ENCODE results near the gene ZBTB46.

The ZBTB46 gene

GRCh38 chr20:63744158-63744557, 86.9 kb downstream of the ZBTB46 start:
- no peak for TF ChIP-seq CTCF (IDR thresholded peaks at IDR 0.05; ENCODE audit: insufficient read depth, low read depth, low read length, missing control alignments)
- no peak for DNase-seq (ENCODE audit: low read depth)
- H3K4me3 ChIP-seq (ENCODE audit: low read length): no peak overlapping the region

DNA sequence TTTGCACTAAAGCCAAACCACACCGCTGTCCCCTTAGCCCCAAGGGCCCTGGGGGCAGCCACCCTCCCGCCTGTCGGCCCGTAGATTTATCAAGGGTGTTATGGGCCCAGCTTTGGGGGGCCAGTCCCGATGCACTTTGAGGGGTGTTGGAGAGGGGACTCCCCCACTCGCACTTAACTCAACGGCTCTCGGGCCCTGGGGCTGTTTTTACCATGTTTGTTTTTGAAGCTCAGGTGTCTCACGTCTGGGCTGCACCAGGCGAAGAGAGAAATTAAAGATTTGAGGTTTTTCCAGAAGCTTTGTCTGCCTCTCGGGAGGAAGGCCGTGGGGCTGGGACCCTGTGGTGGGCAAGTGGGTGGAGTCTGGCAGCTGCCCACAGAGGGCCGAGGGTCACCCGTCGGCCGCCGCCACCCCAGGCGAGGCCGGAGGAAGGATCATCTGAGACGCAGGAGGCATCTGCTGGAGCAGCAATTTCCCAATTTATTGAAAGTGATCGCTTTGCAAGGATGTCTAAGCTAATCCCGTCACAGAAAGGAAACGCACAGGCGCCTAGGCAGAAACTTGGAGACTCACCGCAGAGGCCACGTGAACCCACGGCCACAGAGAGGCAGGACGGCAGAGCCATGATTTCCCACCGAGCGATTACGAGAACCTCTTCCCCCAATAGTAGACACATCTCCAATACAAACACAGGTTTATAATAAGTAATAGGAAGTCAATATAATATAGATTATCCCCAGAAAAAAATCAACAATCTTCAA, 87.7 kb downstream of the ZBTB46 start:
- DNase-seq (ENCODE audit: low read depth): no peak
- no peak overlapping the region for H3K4me3 ChIP-seq (ENCODE audit: low read length)
- TF ChIP-seq CTCF (IDR thresholded peaks at IDR 0.05; ENCODE audit: insufficient read depth, low read depth, low read length, missing control alignments): no peak

DNA sequence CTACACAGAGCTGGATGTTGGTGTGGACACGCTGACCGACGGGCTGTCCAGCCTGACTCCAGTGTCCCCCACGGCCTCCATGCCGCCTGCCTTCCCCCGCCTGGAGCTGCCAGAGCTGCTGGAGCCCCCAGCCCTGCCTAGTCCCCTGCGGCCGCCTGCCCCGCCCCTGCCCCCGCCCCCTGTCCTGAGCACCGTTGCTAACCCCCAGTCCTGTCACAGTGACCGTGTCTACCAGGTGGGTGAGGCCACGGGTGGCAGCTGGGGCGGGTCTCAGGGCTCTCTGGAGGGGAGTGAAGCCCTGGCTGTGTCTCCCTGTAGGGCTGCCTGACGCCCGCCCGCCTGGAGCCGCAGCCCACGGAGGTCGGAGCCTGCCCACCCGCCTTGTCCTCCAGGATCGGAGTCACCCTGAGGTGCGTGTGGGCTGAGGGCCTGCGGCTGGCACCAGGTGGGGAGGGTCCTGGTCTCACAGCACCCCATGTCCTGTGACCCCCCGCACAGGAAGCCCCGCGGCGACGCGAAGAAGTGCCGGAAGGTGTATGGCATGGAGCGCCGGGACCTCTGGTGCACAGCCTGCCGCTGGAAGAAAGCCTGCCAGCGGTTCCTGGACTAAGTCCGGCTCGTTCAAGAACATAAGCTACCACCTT, 88.6 kb downstream of the ZBTB46 start:
- H3K4me3 ChIP-seq (ENCODE audit: low read length): no peak overlapping the region
- TF ChIP-seq CTCF (IDR thresholded peaks at IDR 0.05; ENCODE audit: insufficient read depth, low read depth, low read length, missing control alignments): no peak
- no peak for DNase-seq (ENCODE audit: low read depth)

DNA sequence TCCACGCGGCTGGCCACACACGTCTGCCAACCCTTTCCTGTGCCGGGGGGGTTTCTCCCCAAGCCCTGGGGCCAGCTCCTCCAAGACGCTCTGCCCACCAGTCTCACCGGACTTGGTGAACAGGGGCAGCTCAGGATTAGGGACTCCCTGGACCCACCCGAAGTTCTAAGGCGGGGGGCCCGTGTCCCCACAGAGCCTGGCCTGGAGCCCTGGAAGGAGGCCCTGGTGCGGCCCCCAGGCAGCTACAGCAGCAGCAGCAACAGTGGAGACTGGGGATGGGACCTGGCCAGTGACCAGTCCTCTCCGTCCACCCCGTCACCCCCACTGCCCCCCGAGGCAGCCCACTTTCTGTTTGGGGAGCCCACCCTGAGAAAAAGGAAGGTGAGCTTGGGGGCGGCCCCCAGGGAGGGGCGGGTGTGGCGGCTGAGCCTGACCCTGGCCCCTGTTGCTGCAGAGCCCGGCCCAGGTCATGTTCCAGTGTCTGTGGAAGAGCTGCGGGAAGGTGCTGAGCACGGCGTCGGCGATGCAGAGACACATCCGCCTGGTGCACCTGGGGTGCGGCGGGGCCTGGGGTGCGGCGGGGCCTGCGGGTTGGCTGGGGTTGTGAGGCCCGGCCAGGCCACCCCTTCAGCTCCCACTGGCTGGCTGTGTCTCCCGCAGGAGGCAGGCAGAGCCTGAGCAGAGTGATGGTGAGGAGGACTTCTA, 89.2 kb downstream of the ZBTB46 start:
- DNase-seq (ENCODE audit: low read depth): no peak
- no peak for TF ChIP-seq CTCF (IDR thresholded peaks at IDR 0.05; ENCODE audit: insufficient read depth, low read depth, low read length, missing control alignments)
- peak overlapping the region; percentile 59 for H3K4me3 ChIP-seq (ENCODE audit: low read length)

GRCh38 chr20:63741354-63741675, 89.7 kb downstream of the ZBTB46 start:
- TF ChIP-seq CTCF (IDR thresholded peaks at IDR 0.05; ENCODE audit: insufficient read depth, low read depth, low read length, missing control alignments): no peak
- peak overlapping the region; percentile 59 for H3K4me3 ChIP-seq (ENCODE audit: low read length)
- DNase-seq (ENCODE audit: low read depth): no peak

DNA sequence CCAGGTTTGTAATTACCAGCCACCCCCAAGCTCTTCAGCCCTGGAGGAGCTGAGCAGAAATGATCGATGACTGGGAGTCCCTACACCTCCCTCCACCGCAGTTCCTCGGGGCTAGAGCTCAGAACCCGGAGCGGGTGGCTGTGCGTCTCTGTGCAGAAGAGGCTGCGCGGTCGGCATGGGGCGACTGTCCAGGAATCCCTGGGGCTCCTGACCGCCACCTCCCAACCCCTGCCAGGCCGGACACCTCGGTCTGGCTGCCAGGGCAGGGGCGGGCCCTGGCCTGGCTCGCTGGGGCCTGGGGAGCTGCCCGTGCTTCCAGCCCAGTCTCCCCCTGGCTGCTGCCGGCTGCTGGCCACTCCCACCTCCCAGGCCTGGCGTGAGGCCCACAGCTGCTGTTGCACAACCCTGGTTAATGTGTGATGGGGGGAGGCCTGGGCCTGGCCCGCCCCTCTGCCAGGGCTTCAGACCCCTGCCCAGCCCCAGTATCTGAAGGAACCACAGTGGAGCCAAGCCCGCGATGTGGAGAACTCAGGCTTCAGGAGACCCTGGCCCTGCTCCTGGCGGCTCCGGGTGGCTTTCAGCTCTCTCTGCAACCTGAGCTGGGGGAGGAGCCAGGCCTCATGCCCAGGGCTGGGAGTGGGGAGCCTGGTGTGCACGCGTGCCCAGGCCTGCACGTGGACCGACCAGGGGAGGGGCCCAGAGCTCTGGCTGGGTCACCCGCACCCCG, 90.3 kb downstream of the ZBTB46 start:
- TF ChIP-seq CTCF (IDR thresholded peaks at IDR 0.05; ENCODE audit: insufficient read depth, low read depth, low read length, missing control alignments): peak; percentile 14
- H3K4me3 ChIP-seq (ENCODE audit: low read length): peak overlapping the region; percentile 59
- DNase-seq (ENCODE audit: low read depth): peak; percentile 87
